ENCODE results near the gene TRAFD1.

TRAFD1 gene

DNA sequence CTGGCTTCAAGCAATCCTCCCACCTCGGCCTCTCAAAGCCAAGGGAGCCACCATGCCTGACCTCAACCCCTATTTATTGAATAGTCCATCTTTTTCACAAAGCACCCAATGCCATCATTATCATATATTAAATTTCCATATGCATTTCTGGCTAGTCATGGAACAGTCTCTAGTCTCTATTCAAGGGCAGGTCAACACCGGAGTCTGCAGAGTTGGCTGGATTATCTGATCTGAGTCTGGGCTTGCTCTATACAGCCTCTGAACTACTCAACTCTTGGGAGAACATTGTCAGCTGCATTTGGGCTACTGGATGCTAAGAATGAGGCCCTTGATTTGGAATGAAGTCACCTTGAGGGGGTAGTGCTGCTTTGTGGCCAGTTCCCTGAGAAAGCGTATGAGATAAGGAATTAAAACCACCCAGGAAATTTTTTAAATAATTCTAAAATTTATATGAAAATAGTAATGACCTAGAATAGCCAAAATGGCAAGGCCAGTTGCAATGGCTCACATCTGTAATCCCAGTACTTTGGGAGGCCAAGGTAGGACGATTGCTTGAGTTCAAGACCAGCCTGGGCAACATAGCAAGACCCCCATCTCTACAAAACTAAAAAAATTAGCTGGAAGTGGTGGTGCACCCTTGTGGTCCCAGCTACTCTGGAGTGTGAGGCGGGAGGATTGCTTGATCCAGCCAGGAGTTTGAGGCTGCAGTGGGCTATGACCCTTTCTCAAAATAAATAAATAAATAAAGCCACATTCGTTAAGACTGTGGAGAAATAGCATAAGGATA, 9.9 kb upstream of the TRAFD1 start:
- no peak for DNase-seq

GRCh38 chr12:112116232-112117060, 8.9 kb upstream of the TRAFD1 start:
- no peak for DNase-seq

- DNase-seq = no peak
These were observed 7.7 kb upstream of the TRAFD1 start for GRCh38 chr12:112117685-112118084.

DNA sequence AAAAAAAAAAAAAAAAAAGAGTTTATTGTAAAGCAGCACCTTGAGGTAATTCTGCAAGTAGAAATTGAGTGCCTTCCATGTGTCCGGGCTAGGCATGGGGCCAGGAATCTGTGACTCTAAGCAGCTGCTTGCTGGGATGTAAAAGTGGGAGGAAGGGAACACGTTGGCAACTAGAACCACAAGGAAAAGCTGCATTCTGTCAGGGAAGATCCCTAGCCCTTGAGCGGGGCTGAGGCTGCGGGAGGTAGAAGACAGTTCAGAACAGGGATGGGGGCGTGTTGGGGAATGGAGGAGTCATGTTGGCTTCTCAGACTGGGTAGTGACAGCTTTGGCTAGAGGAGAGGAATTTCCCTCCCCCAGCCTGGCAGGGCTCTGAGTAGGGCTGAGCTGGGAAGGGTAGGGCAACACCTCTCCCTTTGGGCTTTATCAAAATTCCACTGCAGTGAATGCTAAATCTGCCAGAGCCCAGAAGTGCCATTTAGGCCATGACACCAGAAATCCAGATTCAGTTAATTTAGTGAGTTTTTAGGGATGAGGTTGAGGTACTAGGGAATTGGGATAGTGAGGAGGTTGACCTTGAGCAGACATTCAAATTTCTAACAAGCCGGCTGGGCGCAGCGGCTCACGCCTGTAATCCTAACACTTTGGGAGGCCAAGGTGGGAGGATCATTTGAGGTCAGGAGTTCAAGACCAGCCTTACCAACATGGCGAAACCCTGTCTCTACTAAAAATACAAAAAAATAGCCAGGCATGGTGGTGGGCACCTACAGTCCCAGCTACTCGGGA, 3.4 kb upstream of the TRAFD1 start:
- no peak for DNase-seq

DNA sequence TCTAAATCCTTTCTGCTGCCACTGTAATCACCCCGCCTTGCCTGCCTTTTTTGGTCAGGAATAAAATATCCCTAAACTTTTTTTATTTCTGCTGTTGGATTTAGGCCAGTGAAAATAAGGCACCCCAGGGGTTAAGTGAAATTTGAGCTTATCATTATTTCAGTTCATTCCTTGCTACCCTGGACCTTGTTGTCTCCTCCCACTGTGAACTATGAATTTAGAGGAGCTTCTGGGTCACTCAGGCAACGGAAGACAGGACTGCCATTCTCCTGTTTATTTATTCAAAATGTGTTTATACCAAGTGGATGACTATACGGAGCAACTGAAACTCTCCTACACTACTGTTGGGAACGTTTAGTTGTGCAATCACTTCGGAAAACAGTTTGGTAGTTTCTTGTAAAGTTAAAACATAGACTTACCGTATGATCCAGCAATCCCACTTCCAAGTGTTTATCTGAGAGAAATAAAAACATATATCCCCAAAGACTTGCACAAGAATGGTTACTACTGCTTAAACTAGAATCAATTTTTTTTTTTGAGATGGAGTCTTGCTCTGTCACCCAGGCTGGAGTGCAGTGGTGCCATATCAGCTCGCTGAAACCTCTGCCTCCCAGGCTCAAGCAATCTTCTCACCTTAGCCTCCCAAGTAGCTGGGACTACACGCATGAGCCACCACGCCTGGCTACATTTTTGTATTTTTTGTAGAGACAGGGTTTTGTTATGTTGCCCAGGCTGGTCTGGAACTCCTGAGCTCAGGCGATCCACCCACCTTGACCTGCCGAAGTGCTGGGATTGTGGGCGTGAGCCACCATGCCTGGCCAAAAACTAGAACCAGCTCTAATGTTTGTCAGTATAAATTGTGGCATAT, 2.3 kb upstream of the TRAFD1 start:
- no peak for DNase-seq

- DNase-seq = no peak
These were observed 476 bp upstream of the TRAFD1 start for GRCh38 chr12:112124918-112125249.

- DNase-seq = no peak
These were observed 659 bp downstream of the TRAFD1 start for GRCh38 chr12:112126000-112126438.

DNA sequence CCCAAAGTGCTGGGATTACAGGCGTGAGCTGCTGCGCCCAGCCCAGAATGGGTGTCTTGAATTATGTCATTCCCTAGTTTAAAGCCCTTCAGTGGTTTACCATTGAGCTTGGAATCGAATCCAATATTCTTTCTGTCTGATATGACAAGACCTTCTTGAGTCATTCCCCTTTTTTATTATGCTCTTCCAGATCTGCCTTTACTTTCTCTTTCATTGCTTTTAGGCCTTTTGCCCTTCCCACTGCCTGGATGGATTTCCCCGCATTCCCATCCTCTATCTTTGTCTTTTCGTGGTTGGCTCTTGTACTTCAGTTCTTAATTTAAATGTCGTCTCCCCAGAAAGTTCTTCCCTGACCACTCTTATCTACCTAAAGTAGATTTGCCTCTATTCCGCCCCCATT, 1.6 kb downstream of the TRAFD1 start:
- no peak for DNase-seq

DNA sequence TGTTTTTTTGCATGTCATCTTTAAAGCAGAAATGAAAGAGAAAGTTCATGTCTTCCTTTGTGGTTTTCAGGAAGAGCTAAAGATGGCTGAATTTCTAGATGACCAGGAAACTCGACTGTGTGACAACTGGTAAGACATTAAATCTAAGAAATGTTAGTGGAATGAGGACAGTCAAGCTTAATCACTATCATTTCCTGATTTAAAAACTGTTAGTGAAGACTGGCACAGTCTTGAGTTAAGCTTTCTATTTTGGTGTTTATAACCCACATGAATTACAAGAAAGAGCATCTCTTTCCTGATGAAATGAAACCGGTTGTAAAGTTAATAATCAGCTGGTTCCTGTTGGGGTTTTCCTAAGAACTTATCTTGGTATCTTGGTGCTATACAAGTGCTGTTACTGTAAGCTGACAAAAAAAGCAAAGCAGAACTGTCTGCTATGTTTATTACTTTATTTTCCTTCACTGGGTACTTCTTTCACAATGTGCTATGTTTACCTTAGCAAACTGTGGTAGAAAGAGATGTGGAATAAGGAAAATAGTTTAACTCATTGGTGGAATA, 5.2 kb downstream of the TRAFD1 start:
- DNase-seq = no peak

DNA sequence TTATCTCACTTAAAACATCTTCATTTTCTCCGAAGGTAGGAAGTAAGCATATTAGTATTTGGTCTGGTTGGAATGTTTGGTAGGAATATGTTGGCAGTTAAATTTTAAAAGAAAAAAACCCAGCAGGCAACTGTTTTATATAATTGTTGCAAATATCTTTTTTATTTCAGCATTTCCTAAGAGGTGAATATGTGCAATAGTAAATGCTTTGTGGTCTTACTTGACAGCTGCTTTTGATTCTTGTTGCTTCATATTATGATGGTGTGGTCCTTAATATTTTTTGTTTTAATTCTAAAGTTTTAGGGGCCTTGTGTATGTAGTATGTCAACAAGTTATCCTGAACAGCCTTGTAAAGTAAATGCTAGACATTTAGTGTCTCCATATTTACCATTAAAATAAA, 6.3 kb downstream of the TRAFD1 start:
- DNase-seq = no peak

- DNase-seq = no peak
These were observed 8.1 kb downstream of the TRAFD1 start for GRCh38 chr12:112133418-112133817.

- DNase-seq = no peak
These were observed 9.4 kb downstream of the TRAFD1 start for GRCh38 chr12:112134731-112135130.

- DNase-seq = no peak
These were observed 15.4 kb downstream of the TRAFD1 start for GRCh38 chr12:112140728-112141127.

DNA sequence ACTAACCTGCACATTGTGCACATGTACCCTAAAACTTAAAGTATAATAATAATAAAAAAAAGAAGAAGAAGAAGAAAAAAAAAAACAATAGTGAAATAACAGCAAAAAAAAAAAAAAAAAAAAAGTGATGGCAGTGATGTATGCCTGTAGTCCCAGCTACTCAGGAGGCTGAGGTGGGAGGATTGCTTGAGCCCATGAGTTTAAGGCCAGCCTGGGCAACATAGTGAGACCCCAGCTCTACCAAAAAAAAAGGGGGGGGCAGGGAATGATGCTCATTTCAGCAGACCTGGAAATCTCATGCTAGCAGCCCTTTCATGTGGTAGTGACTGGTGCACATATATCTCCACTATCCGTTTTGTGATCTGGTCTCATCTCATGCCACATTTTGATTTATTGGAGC, 20.8 kb downstream of the TRAFD1 start:
- no peak for DNase-seq

DNA sequence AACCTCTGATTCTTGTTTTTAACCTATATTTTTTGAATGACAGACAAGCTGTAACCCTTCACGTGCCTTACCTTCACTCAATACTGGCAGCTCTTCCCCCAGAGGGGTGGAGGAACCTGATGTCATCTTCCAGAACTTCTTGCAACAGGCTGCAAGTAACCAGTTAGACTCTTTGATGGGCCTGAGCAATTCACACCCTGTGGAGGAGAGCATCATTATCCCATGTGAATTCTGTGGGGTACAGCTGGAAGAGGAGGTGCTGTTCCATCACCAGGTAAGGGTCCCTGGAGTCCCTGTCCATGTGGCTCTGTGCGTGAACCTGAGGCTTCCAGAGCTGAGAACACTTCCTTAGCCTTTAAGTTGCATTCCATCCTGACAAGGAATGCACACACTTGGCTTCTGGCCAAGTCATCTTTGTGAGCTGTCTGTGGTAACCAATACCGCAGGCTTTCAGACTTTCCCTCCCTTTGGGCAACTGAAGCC, 22.7 kb downstream of the TRAFD1 start:
- no peak for DNase-seq

DNA sequence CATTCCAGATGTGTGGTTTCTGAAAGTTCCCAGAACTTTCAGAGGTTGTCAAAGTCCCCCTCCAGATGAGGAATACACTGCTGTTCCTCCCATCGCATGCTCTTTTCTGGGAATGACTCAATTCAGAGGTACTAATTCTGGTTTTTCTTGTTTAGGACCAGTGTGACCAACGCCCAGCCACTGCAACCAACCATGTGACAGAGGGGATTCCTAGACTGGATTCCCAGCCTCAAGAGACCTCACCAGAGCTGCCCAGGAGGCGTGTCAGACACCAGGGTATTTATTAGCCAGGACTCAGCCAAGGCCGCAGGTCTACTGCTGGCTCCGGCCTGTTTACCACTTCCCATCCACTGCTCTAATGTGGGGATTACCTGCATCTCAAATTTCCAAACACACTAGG, 24.2 kb downstream of the TRAFD1 start:
- no peak for DNase-seq

DNA sequence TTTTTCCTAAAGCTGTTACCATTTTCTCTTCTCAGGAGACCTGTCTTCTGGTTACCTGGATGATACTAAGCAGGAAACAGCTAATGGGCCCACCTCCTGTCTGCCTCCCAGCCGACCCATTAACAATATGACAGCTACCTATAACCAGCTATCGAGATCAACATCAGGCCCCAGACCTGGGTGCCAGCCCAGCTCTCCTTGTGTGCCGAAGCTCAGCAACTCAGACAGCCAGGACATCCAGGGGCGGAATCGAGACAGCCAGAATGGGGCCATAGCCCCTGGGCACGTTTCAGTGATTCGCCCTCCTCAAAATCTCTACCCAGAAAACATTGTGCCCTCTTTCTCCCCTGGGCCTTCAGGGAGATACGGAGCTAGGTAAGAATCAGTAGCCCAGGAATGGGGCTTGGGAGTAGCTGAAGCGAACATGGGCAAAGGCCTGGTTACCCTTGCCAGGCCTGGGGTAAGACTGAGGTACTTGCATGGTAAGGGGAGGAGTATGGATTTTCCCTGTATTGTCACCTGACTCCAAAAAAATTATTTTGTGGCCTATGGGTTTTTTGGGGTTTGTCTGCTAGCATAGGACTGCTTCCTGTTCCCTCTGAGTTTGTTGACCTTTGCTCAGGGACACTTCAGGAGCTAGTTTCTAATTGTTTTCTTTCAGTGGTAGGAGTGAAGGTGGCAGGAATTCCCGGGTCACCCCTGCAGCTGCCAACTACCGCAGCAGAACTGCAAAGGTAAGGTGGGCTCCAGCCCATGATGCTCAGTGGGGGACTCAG, 26.6 kb downstream of the TRAFD1 start:
- DNase-seq = no peak

GRCh38 chr12:112153181-112153892, 28.0 kb downstream of the TRAFD1 start:
- DNase-seq = no peak

- DNase-seq = no peak
These were observed 28.5 kb downstream of the TRAFD1 start for GRCh38 chr12:112153893-112154219.

DNA sequence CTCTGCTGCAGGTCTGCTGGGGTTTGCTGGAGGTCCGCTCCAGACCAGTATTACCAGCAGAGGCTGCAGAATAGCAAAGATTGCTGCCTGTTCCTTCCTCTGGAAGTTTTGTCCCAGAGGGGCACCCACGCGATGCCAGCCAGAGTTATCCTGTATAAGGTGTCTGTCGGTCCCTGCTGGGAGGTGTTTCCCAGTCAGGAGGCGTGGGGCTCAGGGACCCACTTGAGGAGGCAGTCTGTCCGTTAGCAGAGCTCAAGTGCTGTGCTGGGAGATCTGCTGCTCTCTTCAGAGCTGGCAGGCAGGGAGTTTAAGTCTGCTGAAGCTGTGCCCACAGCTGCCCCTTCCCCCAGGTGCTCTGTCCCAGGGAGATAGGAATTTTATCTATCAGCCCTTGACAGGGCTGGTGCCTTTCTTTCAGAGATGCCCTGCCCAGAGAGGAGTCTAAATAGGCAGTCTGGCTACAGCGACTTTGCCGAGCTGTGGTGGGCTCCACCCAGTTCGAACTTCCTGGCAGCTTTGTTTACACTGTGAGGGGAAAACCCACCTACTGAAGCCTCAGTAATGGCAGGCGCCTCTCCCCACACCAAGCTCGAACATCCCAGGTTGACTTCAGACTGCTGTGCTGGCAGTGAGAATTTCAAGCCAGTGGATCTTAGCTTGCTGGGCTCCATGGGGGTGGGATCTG, 33.2 kb downstream of the TRAFD1 start:
- peak in 1 of 4 experiments; percentile 11 for DNase-seq

Measured in activated naive CD4-positive, alpha-beta T cell (primary cell).